Endothelial cell of umbilical vein (primary cell): ENCODE data around the gene TOM1. TPM values are rescaled to one million over a fixed set of nuclear protein-coding genes. Genes with fewer than 3 reads are reported as not detected.

ENCODE experiments used
- BruUV-seq: library from RNA; stranded (reverse); fragments of 400-500 nt; replicated peaks from 2 replicates; lab custom pipeline; 2021; lab: Mats Ljungman, UMichigan
- CTCF ChIA-PET: fragments of 300-600, 350-600 bp; sonication (Branson Sonifier 250); formaldehyde crosslinking; loops from one replicate; lab custom pipeline; 2021; ENCODE audit warnings: antibody characterized with exemption, inconsistent platforms; lab: Charles Lee
- POLR2A ChIA-PET: fragments of 300-600, 350-600 bp; sonication (Branson Sonifier 250); formaldehyde crosslinking; loops from one replicate; lab custom pipeline; 2021; ENCODE audit warnings: antibody characterized with exemption, inconsistent platforms; lab: Charles Lee
- DNase-seq: peaks from one replicate; pipeline ENCODE4 v3.0.0-alpha.2; 2011; ENCODE audit warnings: low read depth, low spot score
- FAIRE-seq: peaks from 2 replicates; lab custom pipeline; 2011; peaks lifted over from hg19 to GRCh38; lab: Jason Lieb, UNC
- H2AFZ ChIP-seq: 2 replicates; pipeline ENCODE4 v1.6.0; 2012; ENCODE audit warnings: low read depth, low read length, control low read depth, inconsistent platforms
- H3K27ac ChIP-seq: 2 replicates; pipeline ENCODE4 v1.5.1; 2011; ENCODE audit warnings: low read depth, mild to moderate bottlenecking, control low read depth, low read length, moderate library complexity; ENCODE audit not compliant: insufficient read depth
- H3K27me3 ChIP-seq, 2 experiments: 2 replicates each; pipeline versions ENCODE4 v1.6.0 to v1.6.1; 2011; ENCODE audit warnings: low read length in 2 of 2, mixed read lengths in 1 of 2; ENCODE audit not compliant: control insufficient read depth in 2 of 2, insufficient read depth in 2 of 2
- H3K36me3 ChIP-seq, 2 experiments: 2 replicates in 1 of 2; 3 replicates in 1 of 2; pipeline ENCODE4 v1.5.1; 2011; ENCODE audit warnings: low read length in 2 of 2, mild to moderate bottlenecking in 1 of 2, moderate library complexity in 1 of 2; ENCODE audit not compliant: control insufficient read depth in 2 of 2, insufficient read depth in 2 of 2; ENCODE audit errors: extremely low read depth in 1 of 2
- H3K4me1 ChIP-seq: 3 replicates; pipeline ENCODE4 v1.5.1; 2011; ENCODE audit warnings: mild to moderate bottlenecking, low read length; ENCODE audit not compliant: control insufficient read depth, insufficient read depth; ENCODE audit errors: extremely low read depth
- H3K4me2 ChIP-seq: 2 replicates; pipeline ENCODE4 v1.6.1; 2011; ENCODE audit warnings: low read length, control low read depth, mixed read lengths; ENCODE audit not compliant: insufficient read depth
- H3K4me3 ChIP-seq, 3 experiments: fragments of 200-600 bp in 1 of 3; sonication (generic), shearing (Covaris generic) in 1 of 3; replicated peaks in 1 of 3; 2 replicates each; pipeline ENCODE4 v1.5.1; 2011 to 2016; ENCODE audit warnings: control low read depth in 3 of 3, low read length in 3 of 3, mild to moderate bottlenecking in 2 of 3, inconsistent platforms in 1 of 3, low read depth in 1 of 3, moderate library complexity in 1 of 3; ENCODE audit not compliant: insufficient read depth in 1 of 3
- H3K79me2 ChIP-seq: 2 replicates; pipeline ENCODE4 v1.6.0; 2012; ENCODE audit warnings: low read length, inconsistent platforms; ENCODE audit not compliant: control insufficient read depth, insufficient read depth
- H3K9ac ChIP-seq: replicated peaks from 2 replicates; pipeline ENCODE3; 2011; ENCODE audit warnings: low read length, control low read depth; ENCODE audit not compliant: insufficient read depth; ENCODE audit errors: extremely low read depth
- H3K9me1 ChIP-seq: replicated peaks from 3 replicates; pipeline ENCODE4 v1.6.0; 2011; ENCODE audit warnings: mild to moderate bottlenecking, low read length; ENCODE audit not compliant: control insufficient read depth, insufficient read depth; ENCODE audit errors: extremely low read depth
- H3K9me3 ChIP-seq: replicated peaks from 2 replicates; pipeline ENCODE4 v1.5.1; 2012; ENCODE audit warnings: low read length, inconsistent platforms; ENCODE audit not compliant: control insufficient read depth, insufficient read depth
- H4K20me1 ChIP-seq: replicated peaks from 2 replicates; pipeline ENCODE3; 2011; ENCODE audit warnings: mild to moderate bottlenecking, low read length; ENCODE audit not compliant: control insufficient read depth, insufficient read depth; ENCODE audit errors: extremely low read depth
- EZH2 ChIP-seq: IDR thresholded peaks from 2 replicates; pipeline ENCODE4 v1.6.1; 2012; ENCODE audit warnings: borderline replicate concordance, low read depth, mild to moderate bottlenecking, moderate library complexity, low read length, inconsistent platforms; ENCODE audit not compliant: severe bottlenecking
- FOS ChIP-seq: IDR thresholded peaks from 2 replicates; pipeline ENCODE4 v1.6.1; 2011; ENCODE audit warnings: mild to moderate bottlenecking, low read length, moderate library complexity, borderline replicate concordance; ENCODE audit not compliant: insufficient read depth
- GATA2 ChIP-seq: IDR thresholded peaks from 2 replicates; pipeline ENCODE4 v1.7.0; 2011; ENCODE audit warnings: low read depth, mild to moderate bottlenecking, moderate library complexity, mixed read lengths, low read length; ENCODE audit not compliant: insufficient read length, insufficient read depth
- JUN ChIP-seq: IDR thresholded peaks from 2 replicates; pipeline ENCODE4 v1.6.1; 2011; ENCODE audit warnings: borderline replicate concordance, low read depth; ENCODE audit not compliant: insufficient read length, insufficient read depth
- MYC ChIP-seq: IDR thresholded peaks from one replicate; pipeline ENCODE4 v1.6.1; 2011; ENCODE audit warnings: mild to moderate bottlenecking, low read depth, low read length
- POLR2A ChIP-seq: IDR thresholded peaks from 2 replicates; pipeline ENCODE4 v1.6.1; 2012; ENCODE audit warnings: low read depth, mild to moderate bottlenecking, control low read depth, low read length
- POLR2AphosphoS5 ChIP-seq: IDR thresholded peaks from 2 replicates; pipeline ENCODE4 v1.6.1; 2012; ENCODE audit warnings: low read depth, mild to moderate bottlenecking, control low read depth, low read length, moderate library complexity; ENCODE audit not compliant: insufficient read depth
- dilution Hi-C: fragments of 300-500 bp; cut with MboI; formaldehyde crosslinking; loops from one replicate; pipeline ENCODE4 v1.15.0; 2019; ENCODE audit warnings: low sequenced_read_pairs; ENCODE audit not compliant: extremely low pct_ligation_motif_present
- intact Hi-C: fragments of 100-400 bp; cut with micrococcal nuclease; formaldehyde crosslinking; loops from one replicate; pipeline ENCODE4 v1.10.0; 2022
- polyA plus RNA-seq, 4 experiments: library from polyadenylated mRNA; depleted of rRNA in 3 of 4; stranded (reverse) in 3 of 4; unstranded in 1 of 4; fragments of >200 nt; gene quantifications; 2 replicates each; pipeline versions ENCODE4 v1.2.1 to v1.2.3, GENCODE V29; 2011 to 2012; ENCODE audit warnings: missing spikeins in 1 of 4
- total RNA-seq: library from RNA; stranded (reverse); gene quantifications from 2 replicates; pipeline ENCODE4 v1.2.3, GENCODE V29; 2021
- TF ChIP-seq, protein P1 (sequence below): IDR thresholded peaks from 2 replicates; pipeline ENCODE4 v1.6.1; 2011; ENCODE audit not compliant: insufficient read depth, insufficient read length

The TOM1 gene
- total and polyA plus RNA-seq, 2 donors (not counting 3 experiments of a cell fraction or from before 2014, with no cell fraction given): 36.4 to 74.4 TPM

DNA sequence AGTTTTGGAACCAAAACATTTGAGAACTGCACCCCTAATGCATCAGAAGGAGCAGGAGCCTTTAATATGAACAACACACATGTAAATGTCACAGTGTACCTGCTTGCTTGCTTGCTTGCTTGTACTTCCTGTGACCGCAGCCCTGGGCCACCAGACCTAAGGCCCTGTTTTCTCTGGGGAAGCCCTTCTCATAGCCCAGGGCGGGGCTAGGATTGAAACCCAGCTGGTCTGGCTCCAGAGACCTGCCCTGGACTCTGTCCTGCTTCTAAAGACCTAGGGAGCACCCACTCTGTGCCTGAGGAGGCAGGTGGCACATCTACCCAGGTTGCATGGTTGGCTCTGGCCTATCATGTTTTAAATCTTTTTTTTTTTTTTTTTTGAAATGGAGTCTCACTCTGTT lies 92.7 kb downstream of the TOM1 start:
- no peak for TF ChIP-seq FOS
- no peak for TF ChIP-seq GATA2
- TF ChIP-seq, protein P1, sequence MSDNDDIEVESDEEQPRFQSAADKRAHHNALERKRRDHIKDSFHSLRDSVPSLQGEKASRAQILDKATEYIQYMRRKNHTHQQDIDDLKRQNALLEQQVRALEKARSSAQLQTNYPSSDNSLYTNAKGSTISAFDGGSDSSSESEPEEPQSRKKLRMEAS: no peak
- no peak for TF ChIP-seq JUN
- no peak for TF ChIP-seq MYC
- TF ChIP-seq POLR2A: no peak
- no peak for TF ChIP-seq EZH2
- no peak for TF ChIP-seq POLR2AphosphoS5
- BruUV-seq: no TSS peak
- no peaks in the 10 kb centered on the region for H4K20me1 ChIP-seq
- H3K27me3 ChIP-seq: no peaks in the 10 kb centered on the region
- dilution Hi-C loops: no loop called here
- H3K4me1 ChIP-seq: peaks cover 1% of the 10 kb centered on the region
- H2AFZ ChIP-seq: no peak overlapping the region
- intact Hi-C loops: no loop called here
- POLR2A ChIA-PET: interaction anchor here (0.9 kb wide), 1 partner anchor 32 kb away, joined by 3 read pairs; no protein-coding TSS in a partner anchor
- H3K27ac ChIP-seq: no peak overlapping the region
- H3K79me2 ChIP-seq: no peaks in the 10 kb centered on the region
- H3K9me3 ChIP-seq: no peaks in the 10 kb centered on the region
- no peaks in the 10 kb centered on the region for H3K9me1 ChIP-seq
- H3K4me3 ChIP-seq: no peak overlapping the region
- H3K4me2 ChIP-seq: no peak overlapping the region
- no peak for FAIRE-seq
- H3K36me3 ChIP-seq: peaks cover 16 to 22% of the 10 kb centered on the region in 2 experiments
- H3K9ac ChIP-seq: no peak overlapping the region
- CTCF ChIA-PET: interaction anchor here (0.9 kb wide), 1 partner anchor 12 kb away, joined by 3 read pairs; no protein-coding TSS in a partner anchor
- no peak for DNase-seq
